CD4-positive, alpha-beta T cell treated with Interleukin-15 for 1 hour (primary cell): ENCODE results near the gene TSPEAR.

Experiments
- DNase-seq: peaks from one replicate; pipeline ENCODE4 v3.0.0-alpha.2; 2020

TSPEAR gene

DNA sequence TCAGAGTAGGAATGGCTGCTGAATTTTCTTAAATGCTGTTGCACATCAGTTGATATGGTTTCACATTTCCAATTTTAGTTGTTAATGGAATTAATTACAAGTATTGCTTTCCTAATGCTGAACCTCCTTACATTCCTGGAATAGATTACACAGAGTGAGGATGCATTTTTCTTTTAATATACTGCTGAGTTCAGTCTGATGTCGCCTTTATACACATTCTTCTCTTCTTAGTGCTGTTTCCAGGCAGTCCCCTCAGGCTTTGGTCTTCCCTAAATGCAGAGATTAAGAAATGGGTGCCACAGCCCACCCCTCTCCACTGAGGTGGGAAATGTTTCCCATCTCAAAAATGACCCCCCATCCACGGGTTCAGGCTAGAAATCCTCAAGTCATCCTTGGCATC is 6.7 kb upstream of the TSPEAR start:
- DNase-seq: no peak

DNA sequence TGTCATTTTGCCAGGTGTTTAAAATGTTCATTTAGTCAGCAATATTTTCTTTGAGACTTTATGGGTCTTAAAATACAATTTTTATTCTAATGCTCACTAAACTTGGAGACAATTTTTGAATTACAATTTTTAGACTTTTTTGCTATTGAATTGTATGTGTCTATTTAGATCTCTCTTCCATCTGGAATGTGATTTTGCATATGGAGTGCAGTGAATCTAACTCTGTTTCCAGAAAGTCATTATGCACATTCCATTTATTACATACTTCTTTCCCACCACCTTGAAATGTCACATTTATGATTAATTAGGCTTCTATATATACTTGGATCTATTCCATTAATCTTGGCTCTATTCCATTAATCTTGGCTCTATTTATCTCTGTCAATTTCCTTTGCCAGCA is 5.6 kb upstream of the TSPEAR start:
- DNase-seq: no peak

DNA sequence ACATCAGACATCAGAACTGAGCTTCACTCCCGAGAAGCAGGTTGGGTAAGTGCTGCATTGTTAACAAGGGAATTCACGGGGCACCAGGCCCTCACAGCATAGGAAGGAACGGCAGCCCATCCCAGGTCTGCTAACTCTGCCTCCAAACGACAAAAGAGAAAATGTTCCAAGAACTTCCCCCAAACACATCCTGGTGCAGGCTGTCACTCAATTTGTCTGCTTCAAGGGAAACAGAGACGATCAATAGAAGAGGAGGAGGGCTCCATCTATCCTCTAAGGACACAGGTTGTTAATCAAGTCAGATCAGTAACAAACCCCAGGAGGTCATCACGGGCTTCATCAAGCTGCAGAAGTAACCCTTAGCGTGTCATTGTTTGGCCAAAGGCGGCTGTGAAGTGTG is 3.5 kb upstream of the TSPEAR start:
- DNase-seq: no peak

- DNase-seq: no peak
These were observed 2.5 kb upstream of the TSPEAR start for GRCh38 chr21:44713846-44714245.

DNA sequence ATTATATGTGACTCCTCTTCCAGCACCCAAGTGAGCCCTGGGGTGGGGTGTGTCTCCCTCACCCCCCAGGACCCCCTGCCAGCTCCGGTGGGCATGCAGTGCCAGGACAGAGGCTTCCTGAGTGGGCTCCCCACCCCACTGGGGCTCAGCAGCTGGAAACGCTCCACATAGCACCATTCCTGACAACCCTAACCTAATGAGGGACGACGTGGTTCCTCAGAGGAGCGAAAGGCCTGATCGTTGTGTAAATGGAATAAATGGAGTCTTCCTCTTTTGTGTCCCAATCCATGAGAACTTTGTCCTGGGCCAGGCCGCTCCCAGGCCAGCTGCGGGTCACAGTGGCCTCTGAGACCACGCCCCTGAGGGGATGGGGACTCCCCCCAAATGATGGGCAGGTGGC is 1.8 kb upstream of the TSPEAR start:
- DNase-seq: no peak

DNA sequence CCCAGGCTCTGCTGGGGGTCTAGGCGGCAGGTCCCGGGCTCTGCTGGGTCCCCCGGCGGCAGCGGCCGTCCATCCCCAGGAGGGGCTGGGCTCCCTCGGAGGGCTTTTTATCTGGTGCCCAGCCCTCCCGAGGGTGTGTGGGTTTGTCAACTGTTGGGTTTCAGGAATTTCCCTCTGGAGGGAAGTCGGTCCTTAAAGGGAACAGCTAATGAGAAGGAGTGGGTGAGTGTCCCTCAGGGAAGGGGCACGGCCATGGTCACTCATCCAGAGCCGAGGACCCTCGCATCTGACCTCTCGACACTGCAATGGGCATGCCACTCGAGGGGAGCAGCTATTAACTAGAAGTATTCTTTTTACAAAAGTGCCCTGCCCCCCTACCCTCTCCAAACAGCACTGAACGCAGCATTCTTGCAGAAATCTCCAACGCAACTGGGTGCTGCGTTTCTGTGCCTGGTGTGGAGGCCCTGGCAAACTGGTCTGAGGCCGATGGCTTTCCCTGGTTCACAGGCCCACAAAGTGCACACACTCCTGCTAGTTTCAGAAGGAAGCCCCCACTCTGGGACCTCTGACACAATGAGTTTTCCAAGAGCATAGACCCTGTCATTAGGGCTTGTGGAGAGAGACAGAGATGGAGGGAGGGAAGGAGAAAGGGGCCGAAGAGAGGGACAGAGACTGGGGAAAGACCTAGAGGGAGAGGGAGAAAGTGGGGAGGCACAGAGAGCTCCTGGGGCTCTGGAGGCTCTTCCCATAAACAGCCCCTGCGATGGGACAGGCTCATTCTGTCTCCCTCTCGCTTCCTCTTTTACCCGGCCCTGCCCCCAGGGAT is 1.0 kb upstream of the TSPEAR start:
- no peak for DNase-seq

- no peak for DNase-seq
These were observed 531 bp downstream of the TSPEAR start for GRCh38 chr21:44710756-44711326.

GRCh38 chr21:44710294-44710665 is 1.1 kb downstream of the TSPEAR start:
- DNase-seq: no peak

- no peak for DNase-seq
These were observed 1.7 kb downstream of the TSPEAR start for GRCh38 chr21:44709426-44710293.

DNA sequence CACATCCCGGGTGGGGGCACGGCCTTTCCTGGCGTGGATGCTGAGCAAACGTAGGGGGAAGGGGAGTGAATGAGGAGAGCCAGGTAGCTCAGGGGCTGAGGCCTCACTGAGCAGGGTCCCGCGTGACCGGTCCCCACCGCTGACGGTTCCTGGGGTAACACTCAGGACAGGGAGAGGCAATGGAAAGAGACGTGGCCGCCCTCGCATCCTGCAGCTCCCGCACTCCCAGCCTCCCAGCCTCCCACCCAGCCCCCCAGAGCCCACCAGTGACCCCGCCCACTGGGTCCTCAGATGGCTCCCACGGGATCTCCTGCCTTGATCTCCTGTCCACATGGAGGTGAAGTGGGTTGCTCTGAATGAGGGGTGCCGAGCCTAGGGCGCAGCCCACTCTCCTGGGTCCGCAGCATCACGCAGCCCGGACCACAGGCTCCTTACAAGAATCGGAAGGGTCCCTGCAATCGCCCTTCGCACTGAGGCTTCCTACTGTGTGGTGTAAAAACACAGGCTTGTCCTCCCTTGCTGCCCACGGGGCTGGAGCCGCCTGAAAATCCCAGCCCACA is 2.4 kb downstream of the TSPEAR start:
- no peak for DNase-seq

DNA sequence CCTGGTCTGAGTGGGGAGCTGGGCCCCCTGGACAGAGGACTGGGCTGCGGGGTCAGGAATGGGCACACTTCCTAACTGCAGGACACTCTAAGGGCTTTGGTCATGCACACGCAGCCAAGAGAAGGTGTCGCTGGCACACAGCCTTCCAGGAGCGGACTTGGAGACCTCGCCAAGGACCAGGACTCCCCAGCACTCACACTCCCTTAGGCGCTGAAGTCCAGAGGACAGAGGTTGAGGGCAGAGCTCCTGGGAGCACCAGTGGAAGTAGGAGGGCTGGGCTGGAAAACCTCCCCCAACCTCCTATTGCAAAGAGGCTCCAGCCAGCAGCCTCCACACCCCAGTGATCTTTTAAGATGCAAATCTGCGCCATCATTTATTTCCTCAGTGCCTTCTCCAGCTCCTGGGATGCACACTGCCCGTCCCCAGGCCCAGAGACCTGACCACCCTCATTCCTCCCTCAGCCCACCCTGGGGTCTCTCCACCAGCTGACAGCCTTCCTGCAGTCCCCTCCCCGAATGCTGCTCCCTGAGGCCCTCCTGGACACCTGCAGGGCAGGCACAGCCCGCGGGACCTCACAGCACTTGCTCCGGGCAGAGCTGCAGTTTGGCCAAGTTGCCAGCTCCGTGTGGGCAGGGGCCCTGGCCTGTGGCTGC is 3.0 kb downstream of the TSPEAR start:
- DNase-seq: no peak

GRCh38 chr21:44706706-44707581 is 4.4 kb downstream of the TSPEAR start:
- DNase-seq: no peak

GRCh38 chr21:44706026-44706705 is 5.2 kb downstream of the TSPEAR start:
- no peak for DNase-seq

DNA sequence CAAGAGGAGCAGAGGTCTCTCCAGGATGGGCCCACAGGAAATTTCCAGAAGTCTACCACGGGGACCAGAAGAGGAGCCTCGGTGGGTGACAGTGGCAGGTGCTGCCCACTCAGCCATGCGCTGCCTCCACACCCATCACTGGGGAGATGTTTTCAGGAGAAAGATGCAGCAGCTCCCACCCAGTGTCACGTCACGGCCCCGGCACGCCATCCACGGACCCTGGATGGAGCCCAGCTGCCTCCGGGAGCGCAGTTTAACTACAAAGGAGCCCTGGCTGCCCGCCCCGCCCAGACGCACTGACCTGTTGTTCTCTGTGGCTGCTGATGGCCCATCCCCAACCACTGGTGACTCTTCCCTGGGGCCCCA is 6.8 kb downstream of the TSPEAR start:
- DNase-seq: no peak

DNA sequence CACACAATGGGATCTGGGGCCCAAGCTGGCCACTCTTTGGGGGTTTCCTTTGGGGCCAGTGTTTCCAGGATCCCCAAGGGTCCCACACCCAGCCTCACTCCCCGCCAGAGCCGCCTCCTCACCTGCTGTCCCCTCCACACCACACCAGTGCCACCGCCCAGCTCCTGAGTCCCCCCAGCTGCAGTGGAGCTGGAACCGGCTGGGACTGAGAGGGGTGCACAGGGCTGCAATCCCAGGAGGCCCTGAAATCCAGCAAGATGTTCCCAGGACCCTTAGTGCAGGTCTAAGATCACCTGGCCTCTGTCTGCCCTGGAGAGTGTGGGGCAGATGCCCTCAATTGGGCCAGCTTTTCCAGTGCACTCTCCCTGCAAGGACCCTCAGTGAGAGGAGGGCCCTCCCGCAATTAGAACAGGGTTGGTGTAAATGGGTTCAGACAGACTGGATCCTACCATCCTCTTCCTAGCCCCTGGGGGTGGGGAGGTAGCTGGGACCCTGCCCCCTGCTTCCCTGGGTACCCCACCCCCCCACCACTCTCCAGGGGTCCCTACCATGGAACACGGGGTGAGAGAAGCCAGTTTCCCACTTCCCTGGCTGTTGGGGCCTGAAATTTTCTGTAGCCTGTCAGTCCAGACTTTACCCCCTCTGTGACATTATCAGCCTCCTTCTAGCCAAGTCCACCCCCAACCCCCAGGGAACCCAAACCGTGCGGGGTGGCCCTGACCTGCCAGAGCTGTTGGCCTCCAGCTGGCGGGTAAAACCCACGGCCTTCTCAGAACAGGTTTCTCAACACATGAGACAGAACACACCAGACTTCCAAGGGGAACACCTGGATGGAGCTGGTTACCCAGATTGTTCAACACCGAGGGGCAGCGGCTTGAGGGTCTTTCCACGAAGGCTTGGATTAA is 7.4 kb downstream of the TSPEAR start:
- no peak for DNase-seq

- DNase-seq: no peak
These were observed 8.2 kb downstream of the TSPEAR start for GRCh38 chr21:44702973-44703730.

DNA sequence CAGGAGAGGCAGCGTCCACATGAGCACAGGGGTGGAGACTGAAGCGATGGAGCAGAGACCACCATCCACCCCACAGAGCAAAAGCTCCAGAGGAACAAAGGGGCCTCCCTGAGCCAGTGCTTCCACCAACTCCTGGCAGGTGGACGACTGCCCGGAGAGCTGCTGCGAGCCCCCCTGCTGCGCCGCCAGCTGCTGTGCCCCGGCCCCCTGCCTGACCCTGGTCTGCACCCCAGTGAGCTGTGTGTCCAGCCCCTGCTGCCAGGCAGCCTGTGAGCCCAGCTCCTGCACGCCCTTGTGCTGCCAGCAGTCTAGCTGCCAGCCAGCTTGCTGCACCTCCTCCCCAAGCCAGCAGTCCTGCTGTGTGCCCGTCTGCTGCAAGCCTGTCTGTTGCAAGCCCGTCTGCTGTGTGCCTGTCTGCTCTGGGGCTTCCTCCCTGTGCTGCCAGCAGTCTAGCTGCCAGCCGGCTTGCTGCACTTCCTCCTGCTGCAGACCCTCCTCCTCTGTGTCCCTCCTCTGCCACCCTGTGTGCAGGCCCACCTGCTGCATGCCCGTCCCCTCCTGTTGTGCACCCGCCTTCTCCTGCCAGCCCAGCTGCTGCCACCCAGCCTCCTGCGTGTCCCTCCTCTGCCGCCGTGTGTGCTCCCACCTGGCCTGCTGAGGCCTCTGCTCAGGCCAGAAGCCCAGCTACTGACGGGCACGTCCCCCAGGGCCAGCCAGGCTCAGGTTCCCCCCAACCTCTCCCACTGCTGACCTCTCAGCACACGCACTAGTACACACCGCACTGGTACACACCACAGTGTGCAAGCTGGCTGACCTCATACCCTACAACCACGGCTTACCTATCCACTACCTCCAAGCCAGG is 9.0 kb downstream of the TSPEAR start:
- DNase-seq: no peak

DNA sequence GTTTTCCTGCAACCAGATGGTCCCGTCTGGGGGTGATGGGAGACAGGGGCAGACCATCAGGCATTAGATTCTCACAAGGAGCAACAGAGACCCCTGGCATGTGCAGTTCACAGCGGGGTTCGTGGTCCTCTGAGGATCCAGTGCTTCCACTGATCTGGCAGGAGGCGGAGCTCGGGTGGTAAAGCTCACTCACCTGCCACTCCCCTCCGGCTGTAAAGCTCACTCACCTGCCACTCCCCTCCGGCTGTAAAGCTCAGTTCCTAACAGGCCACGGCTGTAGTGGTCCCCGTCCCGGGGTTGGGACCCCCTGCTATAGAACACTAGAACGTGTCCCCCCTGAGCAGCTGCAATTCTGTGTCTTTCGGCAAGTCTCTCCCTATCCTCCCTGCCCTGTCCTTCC is 9.8 kb downstream of the TSPEAR start:
- DNase-seq: no peak

GRCh38 chr21:44701023-44701400 is 10.4 kb downstream of the TSPEAR start:
- DNase-seq: no peak
